CD4-positive, alpha-beta T cell treated with Interleukin-4 for 4 hours (primary cell): ENCODE results near the gene C1orf52.

ENCODE experiments used
- DNase-seq: peaks from one replicate; pipeline ENCODE4 v3.0.0-alpha.2; 2020

Gene C1orf52

GRCh38 chr1:85229574-85230097 lies 29.8 kb downstream of the C1orf52 start:
- no peak for DNase-seq

- DNase-seq = no peak
Measured at GRCh38 chr1:85228972-85229371, 30.5 kb downstream of the C1orf52 start.

GRCh38 chr1:85225624-85226380 lies 33.7 kb downstream of the C1orf52 start:
- no peak for DNase-seq

GRCh38 chr1:85224734-85225623 lies 34.5 kb downstream of the C1orf52 start:
- no peak for DNase-seq

DNA sequence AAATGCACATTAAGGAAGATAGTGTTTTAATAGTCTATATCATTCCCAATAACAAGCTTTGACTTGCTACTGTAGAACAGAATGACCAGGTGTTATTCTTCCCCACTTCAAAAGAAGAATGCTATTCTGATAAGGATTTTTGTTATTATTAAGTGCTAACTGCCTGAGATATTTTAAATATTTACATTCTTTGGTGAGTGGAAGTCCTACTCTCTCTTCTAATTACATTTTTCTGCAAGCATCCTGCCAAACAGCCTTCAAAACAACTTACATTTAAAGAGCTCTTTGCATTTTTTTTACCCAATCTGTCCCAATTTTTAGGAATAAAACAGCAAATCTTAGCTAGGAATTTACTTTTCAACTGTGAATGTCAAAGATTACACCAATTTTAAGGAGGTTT lies 35.2 kb downstream of the C1orf52 start:
- DNase-seq = no peak

- no peak for DNase-seq
Measured at GRCh38 chr1:85223334-85223733, 36.1 kb downstream of the C1orf52 start.

- DNase-seq = no peak
Measured at GRCh38 chr1:85220756-85221201, 38.7 kb downstream of the C1orf52 start.

DNA sequence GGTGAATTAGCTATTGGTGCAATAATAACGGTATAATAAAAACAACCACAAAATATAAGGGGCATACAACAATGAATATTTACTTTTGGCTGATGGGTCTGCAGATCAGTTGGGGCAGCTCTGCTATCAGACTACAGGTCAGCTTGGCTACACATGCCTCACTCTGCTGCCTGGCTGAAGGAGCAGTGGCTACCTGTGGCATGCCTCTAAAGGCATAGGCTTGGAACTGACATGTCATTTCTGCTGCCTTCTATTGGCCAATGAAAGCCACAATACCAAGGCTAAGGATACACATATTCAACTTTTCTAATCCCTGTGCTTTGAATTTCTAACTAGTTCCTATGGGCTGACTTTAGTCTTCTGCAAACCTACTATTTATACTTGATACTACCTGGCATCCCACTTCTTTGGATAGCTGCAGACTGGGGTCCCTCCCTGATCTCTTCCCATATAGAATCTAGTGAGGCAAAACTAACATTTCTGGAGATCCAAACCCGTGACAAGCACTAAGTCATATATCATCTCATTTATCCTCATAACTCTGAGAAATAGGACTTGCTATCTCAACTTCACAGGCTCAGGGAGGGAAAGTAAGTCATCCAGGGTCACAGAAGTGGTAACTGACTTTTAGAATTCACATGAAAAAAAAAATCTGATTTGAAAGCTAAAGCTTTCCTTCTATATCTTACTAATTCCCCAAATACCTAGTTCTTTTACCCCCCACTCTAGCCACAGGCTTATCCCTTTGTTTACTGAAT lies 39.4 kb downstream of the C1orf52 start:
- no peak for DNase-seq

DNA sequence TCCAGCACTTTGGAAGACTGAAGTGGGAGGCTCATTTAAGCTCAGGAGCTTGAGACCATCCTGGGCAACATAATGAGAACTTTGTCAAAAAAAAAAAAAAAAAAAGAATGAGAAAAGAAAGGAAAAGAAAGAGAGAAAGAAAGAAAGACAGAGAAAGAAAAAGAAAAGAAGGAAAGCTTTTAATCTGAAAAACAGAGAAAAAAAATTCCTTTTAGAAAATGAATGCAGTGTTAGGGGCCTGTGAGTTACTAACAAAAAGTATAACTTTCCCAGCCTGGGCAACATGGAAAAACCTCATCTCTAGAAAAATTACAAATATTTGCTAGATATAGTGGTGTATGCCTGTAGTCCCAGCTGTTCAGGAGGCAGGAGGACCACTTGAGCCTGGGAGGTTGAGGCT lies 42.8 kb downstream of the C1orf52 start:
- DNase-seq = no peak

- DNase-seq = no peak
Measured at GRCh38 chr1:85214654-85215053, 44.8 kb downstream of the C1orf52 start.

- DNase-seq = no peak
Measured at GRCh38 chr1:85208488-85208887, 51.0 kb downstream of the C1orf52 start.

DNA sequence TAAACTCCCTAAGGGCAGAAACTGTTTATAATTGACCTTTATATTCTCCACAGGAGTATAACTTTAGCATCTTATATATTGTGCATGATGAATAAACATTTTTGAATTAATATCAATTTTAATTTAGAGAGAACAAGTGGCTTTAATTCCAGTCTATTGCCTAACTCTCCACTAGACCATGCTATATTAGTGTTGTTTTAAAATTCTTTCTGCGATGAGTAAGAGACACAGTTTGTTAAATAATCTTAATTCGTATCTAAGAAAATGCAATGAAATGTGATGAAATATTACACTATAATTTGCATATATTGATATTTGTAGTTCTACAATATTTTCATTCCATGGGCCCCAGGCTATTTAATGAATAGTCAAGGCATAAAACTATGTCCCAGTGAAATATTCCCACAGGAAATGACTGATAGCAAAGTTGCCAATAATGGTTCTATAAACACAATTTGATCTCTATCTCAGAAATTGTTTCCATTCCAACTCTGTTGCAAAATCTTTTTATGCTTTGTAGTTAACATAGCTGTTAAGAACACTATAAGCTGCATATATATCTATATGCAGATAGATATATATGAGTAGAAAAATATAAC lies 55.8 kb downstream of the C1orf52 start:
- no peak for DNase-seq

DNA sequence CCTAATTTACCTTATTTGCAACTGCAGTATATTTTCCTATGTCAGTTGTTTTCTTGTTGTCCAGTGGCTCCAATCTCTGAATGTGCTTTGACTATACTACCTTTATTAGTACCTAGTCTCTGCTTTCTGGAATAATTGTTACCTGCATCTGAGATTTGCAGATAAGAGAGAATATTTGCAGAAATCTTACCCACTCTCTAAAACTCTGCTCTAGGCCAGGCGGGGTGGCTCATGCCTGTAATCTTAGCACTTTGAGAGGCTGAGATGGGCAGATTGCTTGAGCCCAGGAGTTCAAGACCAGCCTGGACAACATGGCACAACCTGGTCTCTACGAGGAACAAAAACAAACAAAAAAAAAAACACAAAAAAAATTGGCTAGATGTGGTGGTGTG lies 56.6 kb downstream of the C1orf52 start:
- DNase-seq = no peak

DNA sequence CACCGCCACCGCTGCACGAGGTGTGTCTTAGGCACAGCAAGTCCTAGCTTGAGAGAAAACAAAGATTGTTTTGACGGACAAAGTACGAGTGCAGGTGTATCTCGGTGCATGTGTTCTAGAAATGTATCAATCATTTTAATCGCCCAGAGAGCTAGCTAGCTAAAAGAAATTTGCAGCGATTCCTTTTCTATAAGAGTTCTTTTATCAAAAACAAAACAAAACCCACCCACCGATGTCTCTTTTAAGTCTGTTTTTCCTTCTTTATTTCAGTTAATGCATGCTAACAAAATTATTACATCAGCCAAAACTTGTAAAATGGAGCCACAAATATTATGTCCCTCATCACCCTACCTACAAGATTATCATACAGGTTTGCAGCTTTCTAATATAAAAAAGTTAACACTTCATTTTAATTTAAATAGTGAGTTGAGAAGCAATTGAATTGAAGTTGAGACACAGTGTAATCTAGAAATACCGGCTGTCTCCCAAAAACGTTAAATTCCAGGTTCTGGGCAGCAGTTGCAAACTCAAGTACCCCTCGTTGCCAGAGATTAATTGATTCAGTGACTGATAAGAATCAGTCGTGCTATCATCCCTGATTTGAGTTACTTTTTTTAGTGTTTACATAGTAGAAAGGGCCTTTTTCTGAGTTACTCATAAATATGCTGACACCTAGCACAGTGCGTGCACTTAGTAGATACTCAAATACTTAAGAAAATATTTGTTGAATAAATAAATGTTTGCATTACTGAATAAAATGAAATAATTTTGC lies 57.2 kb downstream of the C1orf52 start:
- no peak for DNase-seq

DNA sequence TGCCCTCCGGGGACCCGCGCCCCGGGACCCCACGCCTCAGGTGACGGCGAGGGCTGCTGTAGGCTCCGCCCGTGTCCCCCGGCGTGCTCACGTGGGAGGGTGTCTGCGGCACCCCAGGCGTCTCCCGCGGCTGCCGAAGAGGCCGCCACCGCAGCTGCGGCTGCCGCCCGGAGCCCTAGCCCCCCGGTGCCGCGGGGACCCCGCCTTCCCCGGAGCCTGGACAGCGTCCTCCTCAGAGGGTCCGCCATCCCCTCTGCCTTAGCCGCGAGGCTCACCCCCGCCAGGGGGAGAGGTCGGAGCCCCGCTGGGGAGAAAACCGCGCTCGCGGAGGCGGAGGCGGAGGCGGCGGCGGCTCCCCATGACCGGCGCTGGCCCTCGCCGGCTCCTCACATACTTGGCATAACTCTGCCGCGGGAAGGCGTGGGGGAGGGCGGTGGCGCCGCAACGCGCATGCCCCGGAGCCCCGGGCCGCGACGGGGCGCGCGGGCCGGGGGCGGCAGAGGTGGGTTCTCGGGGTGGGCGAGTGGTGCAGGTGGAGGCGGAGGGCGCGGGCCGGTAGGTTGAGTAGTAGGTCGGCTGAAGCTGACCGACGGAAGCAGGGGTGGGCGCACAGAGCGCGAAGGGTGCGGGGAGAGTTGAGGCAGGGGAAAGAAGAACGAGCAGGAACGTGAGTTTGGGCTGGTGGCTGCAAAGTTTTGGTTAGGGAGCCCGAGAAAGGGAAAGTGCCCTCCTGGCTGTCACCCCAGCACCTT lies 57.9 kb downstream of the C1orf52 start:
- DNase-seq = peak; percentile 59

- DNase-seq = peak; percentile 77
Measured at GRCh38 chr1:85200463-85201339, 58.8 kb downstream of the C1orf52 start, which contains the start of gene SYDE2. Gene SYDE2 (minus strand): TSS chr1:85201016. CDS start chr1:85200996, 20 bp downstream.
